Measurements from ENCODE around the gene FLNB.

The FLNB gene

DNA sequence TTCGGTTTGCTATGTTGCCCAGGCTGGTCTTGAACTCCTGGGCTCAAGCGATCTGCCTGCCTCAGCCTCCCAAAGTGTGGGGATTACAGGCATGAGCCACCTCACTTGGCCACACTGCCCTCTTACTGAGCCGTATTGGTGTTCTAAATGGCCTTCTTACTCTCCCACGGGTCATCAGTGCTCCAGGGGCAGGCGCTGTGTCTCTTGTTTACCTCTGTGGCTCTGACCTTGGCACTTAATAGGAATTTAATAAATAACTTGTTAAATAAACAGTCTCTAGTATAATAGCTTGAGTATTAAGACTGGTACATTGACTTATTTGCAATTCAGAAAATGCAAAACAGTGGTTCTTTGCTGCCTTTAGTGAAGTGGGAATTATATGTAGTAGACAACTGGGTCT, 13.7 kb downstream of the FLNB start:
- TF ChIP-seq, protein P1, sequence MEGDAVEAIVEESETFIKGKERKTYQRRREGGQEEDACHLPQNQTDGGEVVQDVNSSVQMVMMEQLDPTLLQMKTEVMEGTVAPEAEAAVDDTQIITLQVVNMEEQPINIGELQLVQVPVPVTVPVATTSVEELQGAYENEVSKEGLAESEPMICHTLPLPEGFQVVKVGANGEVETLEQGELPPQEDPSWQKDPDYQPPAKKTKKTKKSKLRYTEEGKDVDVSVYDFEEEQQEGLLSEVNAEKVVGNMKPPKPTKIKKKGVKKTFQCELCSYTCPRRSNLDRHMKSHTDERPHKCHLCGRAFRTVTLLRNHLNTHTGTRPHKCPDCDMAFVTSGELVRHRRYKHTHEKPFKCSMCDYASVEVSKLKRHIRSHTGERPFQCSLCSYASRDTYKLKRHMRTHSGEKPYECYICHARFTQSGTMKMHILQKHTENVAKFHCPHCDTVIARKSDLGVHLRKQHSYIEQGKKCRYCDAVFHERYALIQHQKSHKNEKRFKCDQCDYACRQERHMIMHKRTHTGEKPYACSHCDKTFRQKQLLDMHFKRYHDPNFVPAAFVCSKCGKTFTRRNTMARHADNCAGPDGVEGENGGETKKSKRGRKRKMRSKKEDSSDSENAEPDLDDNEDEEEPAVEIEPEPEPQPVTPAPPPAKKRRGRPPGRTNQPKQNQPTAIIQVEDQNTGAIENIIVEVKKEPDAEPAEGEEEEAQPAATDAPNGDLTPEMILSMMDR (conservative IDR thresholded peaks at IDR 0.05): no peak
- peak overlapping the region; percentile 75 for H3K27ac ChIP-seq

DNA sequence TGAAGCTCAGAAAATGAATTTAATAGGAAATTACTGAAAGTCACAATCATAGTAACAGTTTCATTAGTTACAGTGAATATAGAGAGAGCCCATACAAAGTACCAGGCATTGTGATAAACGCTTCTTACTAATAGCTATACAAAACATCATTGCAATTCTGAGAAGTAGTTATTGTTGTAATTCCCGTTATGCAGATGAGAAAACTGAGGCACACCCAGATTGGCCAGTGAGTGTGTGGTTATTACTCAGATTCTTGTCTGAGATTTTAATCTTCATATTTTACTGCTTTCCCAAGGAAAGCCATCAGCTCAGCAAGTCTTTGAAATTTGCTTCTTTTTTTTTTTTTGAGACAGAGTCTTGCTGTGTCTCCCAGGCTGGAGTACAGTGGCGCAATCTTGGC, 14.3 kb downstream of the FLNB start:
- TF ChIP-seq, protein P1 (conservative IDR thresholded peaks at IDR 0.05): no peak
- peak overlapping the region; percentile 75 for H3K27ac ChIP-seq

DNA sequence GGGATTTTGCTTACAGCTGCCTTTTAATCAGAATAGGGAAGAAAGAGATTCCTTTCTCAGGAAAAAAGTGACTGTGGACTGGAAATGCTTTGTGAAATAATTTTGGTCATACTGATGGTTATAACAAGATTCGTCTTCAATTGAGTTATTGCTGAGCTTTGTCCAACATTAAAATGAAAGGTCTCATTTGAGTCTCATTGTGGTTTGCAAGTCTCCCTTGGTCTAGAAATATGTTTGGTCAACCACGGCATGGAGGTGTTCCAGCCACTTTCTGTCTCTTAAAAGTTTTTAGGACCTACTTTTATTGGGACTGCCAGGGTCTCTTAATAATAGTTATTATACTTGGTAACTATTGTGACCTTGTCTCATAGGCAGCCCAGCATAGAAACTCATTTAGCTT, 15.3 kb downstream of the FLNB start:
- TF ChIP-seq, protein P1 (conservative IDR thresholded peaks at IDR 0.05): no peak
- peak overlapping the region; percentile 75 for H3K27ac ChIP-seq

DNA sequence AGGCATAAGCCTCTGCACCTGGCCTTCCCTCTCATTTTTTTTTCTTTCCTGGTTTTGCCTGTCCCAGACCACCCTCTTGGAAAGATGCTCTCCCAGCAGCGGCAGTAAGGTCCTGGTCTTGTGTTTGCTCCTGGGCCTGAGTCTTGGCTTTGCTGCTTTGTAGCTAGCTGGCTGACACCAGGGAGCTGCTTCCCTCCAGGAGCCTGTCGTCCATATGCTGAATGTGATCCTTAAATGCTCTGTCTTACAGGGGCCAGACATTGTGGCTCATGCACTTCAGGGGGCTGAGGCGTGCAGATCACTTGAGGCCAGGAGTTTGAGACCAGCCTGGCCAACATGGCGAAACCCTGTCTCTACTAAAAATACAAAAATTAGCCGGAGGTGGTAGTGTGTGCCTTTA, 17.2 kb downstream of the FLNB start:
- TF ChIP-seq, protein P1 (conservative IDR thresholded peaks at IDR 0.05): no peak
- H3K27ac ChIP-seq: peak overlapping the region; percentile 75

DNA sequence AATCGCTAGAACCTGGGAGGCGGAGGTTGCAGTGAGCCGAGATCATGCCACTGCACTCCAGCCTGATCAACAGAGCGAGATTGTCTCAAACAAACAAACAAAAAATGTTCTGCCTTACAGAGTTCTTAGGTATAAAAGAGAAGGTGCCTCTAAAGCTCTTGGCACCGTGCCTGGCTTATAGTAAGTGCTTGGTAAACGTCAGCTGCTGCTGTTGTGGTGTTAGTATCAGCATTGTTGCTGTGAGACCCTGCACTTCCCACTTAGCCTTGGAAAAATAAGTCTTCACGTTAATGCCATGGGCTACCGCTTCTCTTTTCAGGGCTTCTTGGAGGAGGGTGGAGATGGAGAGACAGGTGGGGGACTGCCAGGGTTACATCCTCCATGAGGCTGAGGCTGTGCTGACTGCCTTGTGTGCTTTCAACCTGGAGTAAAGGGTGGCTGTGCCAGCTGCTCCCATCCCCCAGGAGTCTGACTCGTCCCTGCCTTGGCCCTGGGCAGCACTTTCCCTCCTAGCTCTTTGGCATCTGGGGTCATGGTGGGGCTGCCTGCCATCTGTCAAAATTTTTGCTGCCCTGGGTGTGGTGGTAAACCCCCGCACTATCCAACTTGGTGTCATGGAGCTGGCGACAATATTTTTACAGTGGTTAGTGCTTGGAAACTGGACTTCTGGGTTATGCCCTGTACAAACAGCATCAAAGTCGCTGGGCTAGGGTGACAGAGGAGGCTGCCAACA, 17.8 kb downstream of the FLNB start:
- TF ChIP-seq, protein P1 (conservative IDR thresholded peaks at IDR 0.05): no peak
- peak overlapping the region; percentile 75 for H3K27ac ChIP-seq

DNA sequence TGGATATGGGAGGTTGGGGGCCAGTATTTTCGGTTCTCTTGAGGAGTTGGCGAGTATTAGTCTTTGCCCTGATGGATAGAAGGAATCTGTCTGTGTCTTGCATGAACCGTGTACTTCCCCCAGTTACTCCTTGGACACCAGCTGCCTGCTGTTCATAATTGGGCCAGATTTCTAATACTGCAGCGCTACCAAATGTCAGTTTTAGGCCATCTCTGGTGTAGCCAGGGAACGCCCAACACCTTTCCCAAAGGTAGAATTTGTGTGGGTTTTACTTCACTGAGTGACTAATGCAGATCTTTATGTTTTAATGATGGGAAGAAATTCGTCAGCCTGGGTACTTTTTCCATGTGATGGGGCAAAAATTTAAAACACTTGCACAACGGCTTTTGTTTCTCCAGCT, 18.4 kb downstream of the FLNB start:
- peak overlapping the region; percentile 75 for H3K27ac ChIP-seq
- TF ChIP-seq, protein P1 (conservative IDR thresholded peaks at IDR 0.05): no peak

DNA sequence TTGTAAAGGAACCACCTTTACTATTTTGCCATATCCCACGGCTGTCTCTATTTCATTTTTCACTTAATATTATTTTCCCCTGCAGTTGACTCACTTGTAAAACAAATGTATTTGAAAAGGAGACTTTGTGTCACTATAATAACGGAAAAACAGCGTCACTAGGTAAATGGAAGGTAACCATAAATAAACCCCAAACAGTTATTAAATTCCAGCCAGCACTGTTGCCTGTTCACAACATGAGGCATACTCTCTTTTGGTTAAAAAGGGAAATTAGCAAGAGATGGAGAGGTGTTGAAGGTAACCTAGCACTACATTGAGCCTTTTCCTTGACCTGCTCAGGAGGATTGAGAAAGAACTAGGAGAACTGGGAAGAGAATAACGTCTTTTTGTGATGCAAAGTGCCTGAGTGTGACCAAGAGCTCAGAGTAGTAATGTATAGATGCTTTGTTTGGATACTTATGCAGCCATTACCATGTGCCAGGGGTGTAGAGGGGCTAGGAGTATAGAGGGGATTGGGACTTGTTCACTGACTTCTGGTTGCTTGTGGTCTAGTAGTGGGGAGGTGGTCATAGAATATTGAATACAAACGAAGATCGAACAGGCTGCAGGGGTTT, 19.6 kb downstream of the FLNB start:
- H3K27ac ChIP-seq: peak overlapping the region; percentile 75
- TF ChIP-seq, protein P1 (conservative IDR thresholded peaks at IDR 0.05): no peak

All from VCaP (cell line).